Measurements from ENCODE around the gene COL6A2.
"Not testable (repeated sequence)": the region's sequence is repeated elsewhere in the genome, so short reads cannot be mapped to it uniquely, and the experiment has no call there.

Gene COL6A2

GRCh38 chr21:46061518-46061917, 36.4 kb upstream of the COL6A2 start:
- no peak for DNase-seq

- no peak for DNase-seq
These were observed 36.0 kb upstream of the COL6A2 start for GRCh38 chr21:46061950-46062349.

- no peak for DNase-seq
These were observed 35.3 kb upstream of the COL6A2 start for GRCh38 chr21:46062471-46063211.

GRCh38 chr21:46063227-46063626, 34.7 kb upstream of the COL6A2 start:
- no peak for DNase-seq

GRCh38 chr21:46063734-46064680, 33.9 kb upstream of the COL6A2 start:
- DNase-seq: no peak

GRCh38 chr21:46064870-46065214, 33.1 kb upstream of the COL6A2 start:
- no peak for DNase-seq

- DNase-seq: no peak
These were observed 32.5 kb upstream of the COL6A2 start for GRCh38 chr21:46065215-46065913.

- no peak for DNase-seq
These were observed 31.9 kb upstream of the COL6A2 start for GRCh38 chr21:46065914-46066551.

GRCh38 chr21:46066591-46067331, 31.2 kb upstream of the COL6A2 start:
- no peak for DNase-seq

GRCh38 chr21:46067505-46068201, 30.3 kb upstream of the COL6A2 start:
- DNase-seq: no peak

- no peak for DNase-seq
These were observed 29.3 kb upstream of the COL6A2 start for GRCh38 chr21:46068516-46069079.

- no peak for DNase-seq
These were observed 28.7 kb upstream of the COL6A2 start for GRCh38 chr21:46069166-46069565.

- DNase-seq: no peak
These were observed 28.1 kb upstream of the COL6A2 start for GRCh38 chr21:46069719-46070279.

- no peak for DNase-seq
These were observed 26.8 kb upstream of the COL6A2 start for GRCh38 chr21:46071082-46071481.

GRCh38 chr21:46076724-46077123, 21.2 kb upstream of the COL6A2 start:
- DNase-seq: not testable (repeated sequence)

GRCh38 chr21:46077674-46078101, 20.2 kb upstream of the COL6A2 start:
- no peak for DNase-seq

GRCh38 chr21:46078322-46078977, 19.5 kb upstream of the COL6A2 start:
- no peak for DNase-seq

GRCh38 chr21:46078978-46079351, 18.9 kb upstream of the COL6A2 start:
- DNase-seq: no peak

GRCh38 chr21:46079352-46080170, 18.4 kb upstream of the COL6A2 start:
- no peak for DNase-seq
